C4-2B (cell line): ENCODE results near the gene CACNB4.
A peak's percentile ranks its signal among the peaks of the same experiment; 100 is the strongest.

ENCODE experiments used
- H3K27ac ChIP-seq: fragments of 450-650 bp; 2 replicates; pipeline ENCODE4 v1.5.1; 2017
- ZFX ChIP-seq: fragments of 450-650 bp; IDR thresholded peaks from 2 replicates; pipeline ENCODE4 v1.6.1; 2017
- TF ChIP-seq, protein P1 (sequence below): fragments of 450-650 bp; conservative IDR thresholded peaks from 2 replicates; pipeline ENCODE4 v1.5.1; 2017; ENCODE audit warnings: mild to moderate bottlenecking

The CACNB4 gene

DNA sequence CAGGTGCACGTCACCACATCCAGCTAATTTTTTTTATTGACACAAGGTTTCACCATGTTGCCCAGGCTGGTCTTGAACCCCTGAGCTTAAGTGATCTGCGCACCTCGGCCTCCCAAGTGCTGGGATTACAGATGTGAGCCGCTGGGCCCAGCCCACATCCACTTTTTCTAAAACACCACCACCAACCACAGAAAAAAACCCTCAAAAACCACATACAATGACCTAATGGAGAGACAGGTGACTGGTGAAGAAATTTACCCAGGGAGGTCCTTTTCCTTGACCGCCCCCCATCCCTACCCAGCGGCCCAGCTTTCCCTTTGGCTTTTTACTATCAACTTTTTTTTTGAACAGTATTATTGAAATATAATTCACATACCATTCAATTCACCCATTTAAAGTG lies 47.9 kb downstream of the CACNB4 start:
- no peak for TF ChIP-seq ZFX
- TF ChIP-seq, protein P1, sequence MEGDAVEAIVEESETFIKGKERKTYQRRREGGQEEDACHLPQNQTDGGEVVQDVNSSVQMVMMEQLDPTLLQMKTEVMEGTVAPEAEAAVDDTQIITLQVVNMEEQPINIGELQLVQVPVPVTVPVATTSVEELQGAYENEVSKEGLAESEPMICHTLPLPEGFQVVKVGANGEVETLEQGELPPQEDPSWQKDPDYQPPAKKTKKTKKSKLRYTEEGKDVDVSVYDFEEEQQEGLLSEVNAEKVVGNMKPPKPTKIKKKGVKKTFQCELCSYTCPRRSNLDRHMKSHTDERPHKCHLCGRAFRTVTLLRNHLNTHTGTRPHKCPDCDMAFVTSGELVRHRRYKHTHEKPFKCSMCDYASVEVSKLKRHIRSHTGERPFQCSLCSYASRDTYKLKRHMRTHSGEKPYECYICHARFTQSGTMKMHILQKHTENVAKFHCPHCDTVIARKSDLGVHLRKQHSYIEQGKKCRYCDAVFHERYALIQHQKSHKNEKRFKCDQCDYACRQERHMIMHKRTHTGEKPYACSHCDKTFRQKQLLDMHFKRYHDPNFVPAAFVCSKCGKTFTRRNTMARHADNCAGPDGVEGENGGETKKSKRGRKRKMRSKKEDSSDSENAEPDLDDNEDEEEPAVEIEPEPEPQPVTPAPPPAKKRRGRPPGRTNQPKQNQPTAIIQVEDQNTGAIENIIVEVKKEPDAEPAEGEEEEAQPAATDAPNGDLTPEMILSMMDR, result no peak
- no peak overlapping the region for H3K27ac ChIP-seq

DNA sequence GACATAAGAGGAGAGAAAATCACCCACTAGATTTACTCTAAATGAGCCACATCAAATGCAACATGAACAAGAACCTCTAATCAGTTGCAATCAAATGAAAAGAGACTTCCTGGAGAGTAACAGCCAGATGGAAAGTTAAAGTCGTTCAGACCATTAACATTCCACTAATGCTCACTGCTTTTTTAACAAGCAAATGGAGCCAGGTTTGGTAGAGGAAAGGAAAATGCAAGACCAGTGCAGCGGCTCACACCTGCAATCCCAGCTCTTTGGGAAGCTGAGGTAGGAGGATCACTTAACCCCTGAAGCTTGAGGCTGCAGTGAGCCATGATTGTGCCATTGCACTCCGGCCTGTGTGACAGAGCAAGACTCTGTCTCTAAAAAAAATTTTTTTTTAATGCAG lies 48.5 kb downstream of the CACNB4 start:
- no peak overlapping the region for H3K27ac ChIP-seq
- TF ChIP-seq, protein P1, result no peak
- TF ChIP-seq ZFX, result no peak

DNA sequence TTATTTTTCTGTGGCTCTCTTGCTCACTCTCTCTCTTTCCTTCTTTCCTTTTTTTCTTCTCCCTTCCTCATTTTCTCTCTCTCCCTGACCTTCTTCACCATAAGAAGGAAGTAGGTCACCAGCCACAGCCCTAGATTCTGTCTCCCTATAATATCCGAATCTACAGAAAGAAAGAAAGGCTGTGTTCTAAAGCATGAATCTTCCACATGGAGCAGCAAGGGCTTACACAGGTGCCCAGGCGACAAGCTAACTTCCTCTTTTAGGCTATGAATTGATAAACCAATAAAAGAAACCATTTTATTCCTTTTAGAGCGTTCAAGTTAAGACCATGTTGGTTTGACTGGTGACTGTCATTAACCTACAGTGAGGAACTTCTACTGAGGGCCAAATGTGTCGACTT lies 49.3 kb downstream of the CACNB4 start:
- H3K27ac ChIP-seq, result no peak overlapping the region
- no peak for TF ChIP-seq ZFX
- TF ChIP-seq, protein P1, result no peak

DNA sequence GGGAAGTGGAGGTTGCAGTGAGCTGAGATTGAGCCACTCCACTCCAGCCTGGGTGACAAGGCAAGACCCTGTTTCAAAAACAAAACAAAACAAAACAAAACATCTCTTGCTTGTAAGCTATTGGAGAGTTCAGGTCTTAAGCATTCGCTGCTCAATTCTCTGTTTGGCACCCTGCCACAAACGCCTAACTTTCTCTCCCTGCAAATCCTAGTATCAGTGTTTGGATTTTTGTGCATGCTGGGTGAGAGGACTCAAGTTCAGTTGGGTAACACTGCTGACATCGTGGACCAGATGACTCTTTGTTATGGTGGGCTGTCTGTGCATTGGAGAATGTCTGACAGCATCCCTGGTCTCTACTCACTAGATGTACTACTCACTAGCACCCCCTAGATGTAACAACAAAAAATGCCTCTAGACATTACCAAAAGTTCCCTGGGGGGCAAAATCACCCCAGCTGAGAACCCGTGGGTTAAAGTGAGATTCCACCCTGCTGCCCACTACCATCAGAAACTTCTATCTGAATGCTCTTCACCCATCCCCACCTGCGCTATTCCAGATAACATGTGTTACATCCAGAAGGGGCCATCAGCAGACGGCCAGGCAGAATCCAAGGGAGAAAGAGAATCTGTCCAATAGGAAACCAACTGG lies 50.9 kb downstream of the CACNB4 start:
- TF ChIP-seq ZFX, result no peak
- TF ChIP-seq, protein P1, result peak; percentile 63
- no peak overlapping the region for H3K27ac ChIP-seq

DNA sequence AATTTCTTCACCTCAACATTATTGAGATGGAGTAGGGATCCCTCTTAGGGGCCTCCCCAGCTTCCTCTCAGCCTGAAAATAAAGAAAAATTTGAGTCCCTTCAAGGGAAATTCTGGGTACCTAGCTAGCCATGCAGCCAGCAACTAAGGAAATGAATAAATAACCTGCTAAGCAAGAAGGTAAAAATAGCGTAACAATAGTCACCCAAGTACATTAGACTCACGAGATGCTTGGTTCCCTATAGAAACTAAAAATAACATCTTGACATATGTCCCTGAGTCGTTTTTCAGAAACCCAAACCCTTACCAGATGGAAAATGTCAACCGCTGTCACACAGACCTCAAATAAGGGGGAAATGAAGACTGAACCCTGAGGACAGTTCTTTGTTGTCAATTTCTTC lies 51.9 kb downstream of the CACNB4 start:
- no peak overlapping the region for H3K27ac ChIP-seq
- no peak for TF ChIP-seq ZFX

DNA sequence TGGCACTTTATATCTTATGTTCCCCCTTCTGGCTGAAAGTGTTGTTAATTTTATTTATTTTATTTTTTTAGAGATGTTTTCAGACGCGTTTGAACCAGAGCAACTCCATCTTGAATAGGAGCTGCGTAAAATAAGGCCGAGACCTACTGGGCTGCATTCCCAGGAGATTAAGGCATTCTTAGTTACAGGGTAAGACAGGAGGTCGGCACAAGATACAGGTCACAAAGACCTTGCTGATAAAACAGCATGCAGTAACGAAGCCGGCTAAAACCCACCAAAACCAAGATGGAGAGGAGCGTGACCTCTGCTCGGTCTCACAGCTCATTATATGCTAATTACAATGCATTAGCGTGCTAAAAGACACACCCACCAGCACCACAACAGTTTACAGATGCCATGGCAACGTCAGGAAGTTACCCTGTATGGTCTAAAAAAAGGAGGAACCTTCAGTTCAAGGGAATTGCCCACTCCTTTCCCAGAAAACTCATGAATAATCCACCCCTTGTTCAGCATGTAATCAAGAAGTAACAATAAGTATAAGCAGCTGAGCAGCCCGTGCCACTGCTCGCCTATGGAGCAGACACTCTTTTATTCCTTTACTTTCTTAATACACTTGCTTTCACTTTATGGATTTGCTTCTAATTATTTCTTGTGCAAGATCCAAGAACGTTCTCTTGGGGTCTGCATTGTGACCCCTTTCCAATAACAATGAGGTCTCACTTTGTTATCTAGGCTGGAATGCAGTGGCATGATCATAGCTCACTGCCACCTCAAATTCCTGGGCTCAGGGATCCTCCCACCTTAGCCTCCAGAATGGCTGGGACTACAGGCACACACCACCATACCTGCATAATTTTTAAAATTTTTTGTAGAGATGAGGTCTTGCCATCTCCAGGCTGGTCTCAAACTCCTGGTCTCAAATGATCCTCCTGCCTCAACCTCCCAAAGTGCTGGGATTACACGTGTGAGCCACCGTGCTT lies 55.9 kb downstream of the CACNB4 start:
- H3K27ac ChIP-seq, result no peak overlapping the region
- TF ChIP-seq, protein P1, result no peak
- no peak for TF ChIP-seq ZFX

DNA sequence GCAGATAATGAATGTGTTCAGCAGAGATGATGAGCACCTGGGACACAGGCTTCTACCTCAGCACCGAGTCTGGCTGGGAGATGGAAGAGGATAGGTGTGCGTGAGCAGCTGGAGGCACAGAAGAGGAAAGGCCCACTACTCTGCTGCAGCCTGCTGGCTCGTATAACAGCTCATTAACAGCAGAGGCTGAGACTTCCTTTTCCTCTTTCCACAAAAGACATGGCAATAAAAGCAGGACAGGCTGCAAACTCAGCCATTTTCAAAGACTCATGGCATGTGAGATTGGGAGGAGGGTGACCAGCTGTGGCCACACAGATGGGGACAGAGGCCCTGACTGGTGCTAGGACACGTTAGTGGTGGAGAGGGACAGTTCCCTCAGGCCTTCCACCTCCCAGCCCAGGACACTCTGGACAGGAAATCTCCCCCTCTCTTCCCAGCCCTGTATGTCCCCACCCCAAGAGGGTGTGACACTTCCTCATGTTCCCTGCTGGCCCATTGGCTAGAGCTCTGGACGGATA lies 60.3 kb downstream of the CACNB4 start:
- no peak overlapping the region for H3K27ac ChIP-seq
- TF ChIP-seq, protein P1, result no peak
